Mesothelial cell of epicardium (in vitro differentiated cells): ENCODE data around the gene GH2. TPM values are rescaled to one million over a fixed set of nuclear protein-coding genes. Genes with fewer than 3 reads are reported as not detected.
"Not testable (repeated sequence)": the region's sequence is repeated elsewhere in the genome, so short reads cannot be mapped to it uniquely, and the experiment has no call there.

Source experiments
- DNase-seq, 2 experiments: peaks; one replicate each; pipeline ENCODE4 v3.0.0; 2021; ENCODE audit warnings: low spot score in 2 of 2; ENCODE audit not compliant: unreplicated experiment in 2 of 2
- H3K27ac Mint-ChIP-seq: 2 replicates; pipeline ENCODE4 v1.8.0; 2021; ENCODE audit warnings: mixed read lengths
- H3K27me3 Mint-ChIP-seq: 2 replicates; pipeline ENCODE4 v1.8.0; 2021; ENCODE audit warnings: low read depth, mixed read lengths
- H3K36me3 Mint-ChIP-seq: 2 replicates; pipeline ENCODE4 v1.8.0; 2021; ENCODE audit warnings: mixed read lengths
- H3K4me1 Mint-ChIP-seq: 2 replicates; pipeline ENCODE4 v1.8.0; 2021; ENCODE audit warnings: mixed read lengths
- H3K4me3 Mint-ChIP-seq: 2 replicates; pipeline ENCODE4 v1.8.0; 2021; ENCODE audit warnings: mild to moderate bottlenecking, moderate library complexity, mixed read lengths
- H3K9me3 Mint-ChIP-seq: 2 replicates; pipeline ENCODE4 v1.8.0; 2021; ENCODE audit warnings: mixed read lengths
- total RNA-seq: library from RNA; stranded (reverse); gene quantifications from 3 replicates; pipeline ENCODE4 v1.2.1, GENCODE V29; 2021
- TF ChIP-seq, protein P1 (sequence below): fragments of 200-600 bp; sonication (generic); IDR thresholded peaks from one replicate; pipeline ENCODE4 v1.5.0; 2021; ENCODE audit warnings: antibody characterized with exemption; ENCODE audit not compliant: unreplicated experiment

The GH2 gene
- total RNA-seq, 1 donor from 2014 or later, result not detected

DNA sequence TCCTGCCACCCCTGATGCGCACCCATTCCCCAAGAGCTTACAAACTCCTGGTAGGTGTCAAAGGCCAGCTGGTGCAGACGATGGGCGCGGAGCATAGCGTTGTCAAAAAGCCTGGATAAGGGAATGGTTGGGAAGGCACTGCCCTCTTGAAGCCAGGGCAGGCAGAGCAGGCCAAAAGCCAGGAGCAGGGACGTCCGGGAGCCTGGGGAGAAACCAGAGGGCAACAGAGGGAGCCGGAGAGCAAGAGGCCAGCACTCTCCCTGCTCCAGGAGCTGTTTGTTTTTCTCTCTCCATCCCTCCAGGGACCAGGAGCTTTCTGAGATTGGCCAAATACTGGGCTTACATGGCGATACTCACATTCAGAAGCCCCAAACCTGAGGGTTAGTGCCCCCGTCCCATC, 36.6 kb upstream of the GH2 start:
- Mint-ChIP-seq H3K27me3 (peaks cover 42% of the 10 kb centered on the region), H3K9me3 (no peaks in the 10 kb centered on the region), H3K4me3 (no peak overlapping the region), H3K36me3 (no peaks in the 10 kb centered on the region), H3K4me1 (peaks cover 5% of the 10 kb centered on the region), H3K27ac (no peak overlapping the region)
- DNase-seq, result no peak
- TF ChIP-seq, protein P1, sequence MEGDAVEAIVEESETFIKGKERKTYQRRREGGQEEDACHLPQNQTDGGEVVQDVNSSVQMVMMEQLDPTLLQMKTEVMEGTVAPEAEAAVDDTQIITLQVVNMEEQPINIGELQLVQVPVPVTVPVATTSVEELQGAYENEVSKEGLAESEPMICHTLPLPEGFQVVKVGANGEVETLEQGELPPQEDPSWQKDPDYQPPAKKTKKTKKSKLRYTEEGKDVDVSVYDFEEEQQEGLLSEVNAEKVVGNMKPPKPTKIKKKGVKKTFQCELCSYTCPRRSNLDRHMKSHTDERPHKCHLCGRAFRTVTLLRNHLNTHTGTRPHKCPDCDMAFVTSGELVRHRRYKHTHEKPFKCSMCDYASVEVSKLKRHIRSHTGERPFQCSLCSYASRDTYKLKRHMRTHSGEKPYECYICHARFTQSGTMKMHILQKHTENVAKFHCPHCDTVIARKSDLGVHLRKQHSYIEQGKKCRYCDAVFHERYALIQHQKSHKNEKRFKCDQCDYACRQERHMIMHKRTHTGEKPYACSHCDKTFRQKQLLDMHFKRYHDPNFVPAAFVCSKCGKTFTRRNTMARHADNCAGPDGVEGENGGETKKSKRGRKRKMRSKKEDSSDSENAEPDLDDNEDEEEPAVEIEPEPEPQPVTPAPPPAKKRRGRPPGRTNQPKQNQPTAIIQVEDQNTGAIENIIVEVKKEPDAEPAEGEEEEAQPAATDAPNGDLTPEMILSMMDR, result no peak

DNA sequence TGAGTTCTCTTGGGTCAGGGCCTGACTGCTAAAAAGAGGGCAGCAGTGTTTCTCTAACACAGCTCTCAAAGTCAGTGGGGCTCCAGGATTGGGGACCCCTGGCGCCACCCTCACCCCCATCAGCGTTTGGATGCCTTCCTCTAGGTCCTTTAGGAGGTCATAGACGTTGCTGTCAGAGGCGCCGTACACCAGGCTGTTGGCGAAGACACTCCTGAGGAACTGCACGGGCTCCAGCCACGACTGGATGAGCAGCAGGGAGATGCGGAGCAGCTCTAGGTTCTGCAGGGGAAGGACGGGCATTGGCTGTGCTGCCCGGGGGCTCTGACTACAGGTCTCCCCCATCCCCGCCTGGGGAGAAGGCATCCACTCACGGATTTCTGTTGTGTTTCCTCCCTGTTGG, 35.9 kb upstream of the GH2 start:
- H3K9me3 Mint-ChIP-seq, result no peaks in the 10 kb centered on the region
- TF ChIP-seq, protein P1, result no peak
- H3K4me3 Mint-ChIP-seq, result no peak overlapping the region
- H3K36me3 Mint-ChIP-seq, result no peaks in the 10 kb centered on the region
- DNase-seq, result no peak
- peaks cover 44% of the 10 kb centered on the region for H3K27me3 Mint-ChIP-seq
- peaks cover 5% of the 10 kb centered on the region for H3K4me1 Mint-ChIP-seq
- H3K27ac Mint-ChIP-seq, result no peak overlapping the region

DNA sequence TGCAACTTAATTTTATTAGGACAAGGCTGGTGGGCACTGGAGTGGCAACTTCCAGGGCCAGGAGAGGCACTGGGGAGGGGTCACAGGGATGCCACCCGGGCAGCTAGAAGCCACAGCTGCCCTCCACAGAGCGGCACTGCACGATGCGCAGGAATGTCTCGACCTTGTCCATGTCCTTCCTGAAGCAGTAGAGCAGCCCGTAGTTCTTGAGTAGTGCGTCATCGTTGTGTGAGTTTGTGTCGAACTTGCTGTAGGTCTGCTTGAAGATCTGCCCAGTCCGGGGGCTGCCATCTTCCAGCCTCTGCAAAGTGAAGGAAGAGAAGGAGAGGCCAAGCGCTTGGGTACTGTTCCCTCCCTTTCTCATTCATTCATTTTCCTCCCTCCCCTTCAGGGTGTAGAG, 35.5 kb upstream of the GH2 start:
- DNase-seq, H3K4me3 Mint-ChIP-seq, H3K36me3 Mint-ChIP-seq, H3K27ac Mint-ChIP-seq, H3K9me3 Mint-ChIP-seq, H3K4me1 Mint-ChIP-seq: not testable (repeated sequence)
- peaks cover 44% of the 10 kb centered on the region for H3K27me3 Mint-ChIP-seq

DNA sequence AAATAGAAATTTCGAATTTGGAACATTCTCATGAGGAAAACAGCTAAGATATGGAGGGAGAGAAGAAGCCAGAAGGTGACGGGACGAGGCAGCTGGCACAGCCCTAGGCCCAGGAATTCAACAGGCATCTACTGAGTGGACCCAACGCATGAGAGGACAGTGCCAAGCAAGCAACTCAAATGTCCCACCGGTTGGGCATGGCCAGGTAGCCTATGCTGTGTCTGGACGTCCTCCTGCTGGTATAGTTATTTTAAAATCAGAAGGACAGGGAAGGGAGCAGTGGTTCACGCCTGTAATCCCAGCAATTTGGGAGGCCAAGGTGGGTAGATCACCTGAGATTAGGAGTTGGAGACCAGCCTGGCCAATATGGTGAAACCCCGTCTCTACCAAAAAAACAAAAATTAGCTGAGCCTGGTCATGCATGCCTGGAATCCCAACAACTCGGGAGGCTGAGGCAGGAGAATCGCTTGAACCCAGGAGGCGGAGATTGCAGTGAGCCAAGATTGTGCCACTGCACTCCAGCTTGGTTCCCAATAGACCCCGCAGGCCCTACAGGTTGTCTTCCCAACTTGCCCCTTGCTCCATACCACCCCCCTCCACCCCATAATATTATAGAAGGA, 34.9 kb upstream of the GH2 start:
- no peak overlapping the region for H3K27ac Mint-ChIP-seq
- TF ChIP-seq, protein P1, result no peak
- DNase-seq, result no peak
- H3K4me3 Mint-ChIP-seq, result no peak overlapping the region
- H3K27me3 Mint-ChIP-seq, result peaks cover 44% of the 10 kb centered on the region
- no peaks in the 10 kb centered on the region for H3K36me3 Mint-ChIP-seq
- no peaks in the 10 kb centered on the region for H3K9me3 Mint-ChIP-seq
- peaks cover 5% of the 10 kb centered on the region for H3K4me1 Mint-ChIP-seq

DNA sequence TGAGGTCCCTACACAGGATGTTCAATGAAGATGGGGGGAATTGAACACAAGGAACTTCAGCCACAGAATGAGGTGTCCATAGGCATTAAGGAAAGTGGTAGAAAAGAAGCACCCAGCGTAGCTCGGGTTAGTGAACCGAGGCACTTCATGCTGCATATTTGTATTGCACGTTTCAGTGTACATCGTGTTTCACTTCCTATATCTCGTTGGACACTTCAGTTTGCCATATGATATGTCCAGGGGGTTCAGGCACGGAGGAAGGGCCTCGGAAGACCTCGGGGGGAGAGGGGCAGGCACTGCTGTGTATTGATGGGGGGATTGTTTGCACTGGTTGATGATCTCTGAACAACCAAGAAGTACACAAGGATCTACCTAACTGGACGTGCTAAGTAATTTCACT, 34.0 kb upstream of the GH2 start:
- H3K27me3 Mint-ChIP-seq, result peaks cover 50% of the 10 kb centered on the region
- not testable (repeated sequence) for H3K9me3 Mint-ChIP-seq, H3K4me1 Mint-ChIP-seq, H3K4me3 Mint-ChIP-seq, H3K36me3 Mint-ChIP-seq, H3K27ac Mint-ChIP-seq, DNase-seq

DNA sequence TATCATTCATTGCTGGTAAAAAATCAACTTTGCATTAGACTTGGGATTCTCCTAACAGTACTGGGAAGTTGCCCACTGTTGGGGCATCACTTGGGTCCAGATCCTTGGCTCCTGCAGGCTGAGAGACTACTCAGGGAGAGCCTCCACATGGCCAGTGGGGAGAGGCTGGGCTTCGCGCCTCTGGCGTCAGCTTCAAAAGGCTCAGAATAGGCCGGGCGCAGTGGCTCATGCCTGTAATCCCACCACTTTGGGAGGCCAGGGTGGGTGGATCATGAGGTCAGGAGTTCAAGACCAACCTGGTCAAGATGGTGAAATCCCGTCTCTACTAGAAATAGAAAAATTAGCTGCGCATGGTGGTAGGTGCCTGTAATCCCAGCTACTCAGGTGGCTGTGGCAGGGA, 32.7 kb upstream of the GH2 start:
- TF ChIP-seq, protein P1, result no peak
- Mint-ChIP-seq H3K4me3 (no peak overlapping the region), H3K4me1 (peaks cover 2% of the 10 kb centered on the region), H3K36me3 (no peaks in the 10 kb centered on the region), H3K27ac (no peak overlapping the region), H3K27me3 (peaks cover 60% of the 10 kb centered on the region), H3K9me3 (no peaks in the 10 kb centered on the region)
- DNase-seq, result no peak

DNA sequence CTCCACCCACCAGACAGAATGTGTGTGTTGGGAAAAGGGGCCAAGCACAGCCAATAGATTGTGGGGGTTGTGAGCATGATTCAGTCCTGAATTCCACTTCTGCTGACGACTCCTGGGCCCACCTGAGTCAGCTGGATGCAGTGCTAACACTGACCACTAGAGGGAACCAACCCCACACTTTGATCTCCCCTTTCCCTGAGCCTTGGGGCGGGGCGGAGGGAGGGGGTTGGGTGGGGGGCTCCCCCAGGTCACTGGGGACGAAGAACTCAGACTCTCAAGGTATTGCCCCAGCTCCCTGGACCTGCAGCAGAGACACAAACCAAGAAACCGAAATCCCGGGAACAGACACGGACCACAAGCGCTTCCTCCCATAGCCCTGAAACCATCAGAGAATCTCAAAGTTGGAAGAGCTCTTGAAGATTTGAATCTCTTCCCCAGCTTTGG, 29.9 kb upstream of the GH2 start:
- TF ChIP-seq, protein P1, result peak; percentile 91
- Mint-ChIP-seq H3K27me3 (peaks cover 60% of the 10 kb centered on the region), H3K36me3 (no peaks in the 10 kb centered on the region), H3K4me1 (peaks cover 7% of the 10 kb centered on the region), H3K9me3 (no peaks in the 10 kb centered on the region), H3K27ac (no peak overlapping the region), H3K4me3 (no peak overlapping the region)
- peak in 1 of 2 experiments; percentile 74 for DNase-seq
